GM06990 (cell line): Measurements from ENCODE around the gene PLIN3.

ENCODE experiments used
- DNase-seq: peaks from one replicate; pipeline ENCODE4 v3.0.0-alpha.2; 2011; ENCODE audit not compliant: insufficient read length; ENCODE audit errors: extremely low read depth
- H3K27me3 ChIP-seq: replicated peaks from 2 replicates; pipeline ENCODE4 v1.6.0; 2011; ENCODE audit warnings: low read length; ENCODE audit not compliant: control insufficient read depth, insufficient read depth
- H3K36me3 ChIP-seq: 2 replicates; pipeline ENCODE4 v1.5.1; 2011; ENCODE audit warnings: low read length; ENCODE audit not compliant: control insufficient read depth, insufficient read depth
- H3K4me3 ChIP-seq: replicated peaks from 2 replicates; pipeline ENCODE4 v1.5.1; 2011; ENCODE audit warnings: low read depth, mild to moderate bottlenecking, control low read depth, low read length
- TF ChIP-seq, protein P1 (sequence below): IDR thresholded peaks from 2 replicates; pipeline ENCODE4 v1.5.1; 2011; ENCODE audit warnings: low read length, control low read depth, mild to moderate bottlenecking, inconsistent platforms; ENCODE audit not compliant: insufficient read depth, poor library complexity, severe bottlenecking

Gene PLIN3

DNA sequence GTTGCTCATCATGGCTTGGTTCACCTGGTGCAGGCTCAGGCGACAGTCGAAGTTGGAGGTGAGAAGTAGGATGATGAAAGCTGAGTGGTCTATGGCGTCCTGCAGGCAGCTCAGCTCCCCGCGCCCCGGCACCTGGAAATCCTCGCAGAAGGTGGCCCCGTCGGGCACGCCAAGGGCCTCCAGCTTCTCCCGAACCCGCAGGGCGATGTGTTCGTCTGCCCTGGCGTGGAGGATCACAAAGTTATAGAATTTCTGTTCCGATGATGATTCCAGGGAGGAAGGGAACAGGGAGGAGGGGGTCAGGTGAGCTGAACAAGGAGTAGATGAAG lies 50.6 kb downstream of the PLIN3 start:
- H3K36me3 ChIP-seq: peaks cover 18% of the 10 kb centered on the region
- TF ChIP-seq, protein P1, sequence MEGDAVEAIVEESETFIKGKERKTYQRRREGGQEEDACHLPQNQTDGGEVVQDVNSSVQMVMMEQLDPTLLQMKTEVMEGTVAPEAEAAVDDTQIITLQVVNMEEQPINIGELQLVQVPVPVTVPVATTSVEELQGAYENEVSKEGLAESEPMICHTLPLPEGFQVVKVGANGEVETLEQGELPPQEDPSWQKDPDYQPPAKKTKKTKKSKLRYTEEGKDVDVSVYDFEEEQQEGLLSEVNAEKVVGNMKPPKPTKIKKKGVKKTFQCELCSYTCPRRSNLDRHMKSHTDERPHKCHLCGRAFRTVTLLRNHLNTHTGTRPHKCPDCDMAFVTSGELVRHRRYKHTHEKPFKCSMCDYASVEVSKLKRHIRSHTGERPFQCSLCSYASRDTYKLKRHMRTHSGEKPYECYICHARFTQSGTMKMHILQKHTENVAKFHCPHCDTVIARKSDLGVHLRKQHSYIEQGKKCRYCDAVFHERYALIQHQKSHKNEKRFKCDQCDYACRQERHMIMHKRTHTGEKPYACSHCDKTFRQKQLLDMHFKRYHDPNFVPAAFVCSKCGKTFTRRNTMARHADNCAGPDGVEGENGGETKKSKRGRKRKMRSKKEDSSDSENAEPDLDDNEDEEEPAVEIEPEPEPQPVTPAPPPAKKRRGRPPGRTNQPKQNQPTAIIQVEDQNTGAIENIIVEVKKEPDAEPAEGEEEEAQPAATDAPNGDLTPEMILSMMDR: no peak
- no peaks in the 10 kb centered on the region for H3K27me3 ChIP-seq
- no peak for DNase-seq
- no peak overlapping the region for H3K4me3 ChIP-seq

DNA sequence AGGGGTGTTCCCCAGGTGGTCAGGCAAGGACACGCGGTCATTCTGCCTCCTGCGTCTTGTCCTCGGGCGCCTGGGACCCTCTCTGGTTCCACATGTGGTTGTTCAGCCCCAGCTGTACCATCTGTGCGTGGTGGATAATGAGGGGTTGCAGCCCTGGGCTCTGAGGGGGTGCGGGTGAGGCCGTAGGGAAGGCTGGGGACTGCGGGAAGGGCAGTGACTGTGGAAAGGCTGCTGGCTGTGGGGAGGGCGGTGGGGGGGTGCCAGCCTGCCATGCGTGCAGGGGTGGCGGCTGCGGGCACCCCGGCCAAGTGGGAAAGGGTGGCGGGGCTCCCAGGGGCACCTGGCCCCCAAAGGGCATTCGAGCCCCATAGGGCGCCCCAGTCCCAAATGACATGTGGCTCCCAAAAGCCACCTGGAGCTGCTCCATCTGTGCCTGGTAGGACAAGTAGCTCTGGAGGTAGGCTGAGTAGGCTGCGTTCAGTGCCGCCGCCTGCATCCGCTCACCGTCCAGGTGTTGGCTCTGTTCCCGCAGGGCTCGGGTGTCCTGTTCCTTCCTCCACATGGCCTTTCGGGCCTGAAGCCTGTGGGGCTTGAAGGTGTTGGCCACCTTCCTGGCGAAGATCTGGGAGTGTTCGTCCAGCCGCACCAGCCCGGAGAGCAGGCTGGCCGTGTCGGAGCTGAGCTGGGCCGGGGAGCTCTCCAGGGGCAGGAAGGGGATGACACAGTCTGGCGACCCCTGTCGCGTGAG lies 51.1 kb downstream of the PLIN3 start:
- no peak for DNase-seq
- H3K36me3 ChIP-seq: peaks cover 18% of the 10 kb centered on the region
- no peak overlapping the region for H3K4me3 ChIP-seq
- TF ChIP-seq, protein P1: no peak
- H3K27me3 ChIP-seq: no peaks in the 10 kb centered on the region

DNA sequence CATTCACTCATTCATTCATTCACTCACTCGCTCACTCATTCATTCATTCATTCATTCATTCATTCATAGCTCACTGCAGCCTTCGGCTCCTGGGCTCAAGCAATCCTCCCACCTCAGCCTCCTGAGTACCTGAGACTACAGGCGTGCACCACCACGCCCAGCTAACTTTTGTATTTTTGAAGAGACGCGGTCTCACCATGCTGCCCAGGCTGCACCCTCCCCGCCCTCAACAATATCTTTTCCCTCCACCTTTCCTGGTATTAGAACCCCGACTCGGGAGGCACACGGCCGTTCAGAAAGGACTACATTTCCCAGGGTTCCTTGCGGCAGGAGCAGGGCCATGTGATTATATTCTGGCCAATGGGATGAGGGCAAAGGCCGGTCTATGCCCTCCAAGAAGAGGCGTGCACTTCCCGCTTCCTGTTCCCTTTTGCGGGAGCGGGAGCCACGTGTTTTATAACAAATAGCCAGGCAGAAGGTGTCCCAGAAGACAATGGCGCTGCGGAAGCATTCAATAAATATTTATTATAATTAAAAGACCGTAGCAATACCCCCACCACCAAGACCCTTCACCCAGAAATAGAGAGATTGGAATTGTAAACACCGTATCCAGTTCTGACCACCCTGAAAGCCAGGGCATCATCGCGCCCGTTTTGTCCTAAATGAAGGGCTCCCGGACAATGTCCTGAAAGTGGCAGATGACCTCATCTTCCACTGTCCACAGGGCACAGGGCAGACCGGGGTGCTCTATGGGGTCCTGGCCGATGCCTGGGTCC lies 51.9 kb downstream of the PLIN3 start:
- TF ChIP-seq, protein P1: no peak
- no peak for DNase-seq
- H3K4me3 ChIP-seq: no peak overlapping the region
- H3K27me3 ChIP-seq: no peaks in the 10 kb centered on the region
- H3K36me3 ChIP-seq: peaks cover 18% of the 10 kb centered on the region

DNA sequence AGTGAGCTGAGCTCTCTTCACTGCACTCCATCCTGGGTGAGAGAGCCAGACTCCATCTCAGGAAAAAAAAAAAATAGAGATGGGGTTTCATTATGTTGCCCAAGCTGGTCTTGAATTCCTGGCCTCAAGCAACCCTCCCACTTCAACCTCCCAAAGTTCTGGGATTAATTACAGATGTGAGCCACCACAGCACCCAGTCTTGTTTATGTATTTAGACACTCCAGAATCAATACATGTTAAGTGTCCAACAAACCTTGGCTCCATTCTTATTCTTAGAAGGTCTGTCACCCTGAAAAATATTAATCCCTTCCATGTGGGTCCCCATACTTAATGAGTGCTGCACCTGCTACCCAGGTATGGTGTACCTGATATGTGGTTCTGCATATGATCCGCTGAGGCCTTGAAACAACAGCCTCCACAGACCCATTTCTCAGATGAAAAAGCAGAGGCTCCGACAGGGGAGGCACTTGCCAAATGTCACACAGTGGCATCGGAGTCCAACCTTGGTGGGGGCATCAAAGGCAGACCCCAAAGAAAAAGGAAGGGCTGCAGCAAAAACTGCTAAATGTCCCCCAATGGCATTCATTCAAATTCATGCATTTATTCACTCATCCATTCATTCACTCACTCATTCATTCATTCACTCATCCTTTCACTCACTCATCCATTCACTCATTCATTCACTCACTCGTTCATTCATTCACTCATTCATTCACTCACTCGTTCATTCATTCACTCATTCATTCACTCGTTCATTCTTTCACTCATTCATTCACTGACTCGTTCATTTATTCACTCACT lies 52.6 kb downstream of the PLIN3 start:
- TF ChIP-seq, protein P1: no peak
- Histone ChIP-seq H3K36me3 (peaks cover 18% of the 10 kb centered on the region), H3K27me3 (no peaks in the 10 kb centered on the region), H3K4me3 (no peak overlapping the region)
- DNase-seq: no peak

DNA sequence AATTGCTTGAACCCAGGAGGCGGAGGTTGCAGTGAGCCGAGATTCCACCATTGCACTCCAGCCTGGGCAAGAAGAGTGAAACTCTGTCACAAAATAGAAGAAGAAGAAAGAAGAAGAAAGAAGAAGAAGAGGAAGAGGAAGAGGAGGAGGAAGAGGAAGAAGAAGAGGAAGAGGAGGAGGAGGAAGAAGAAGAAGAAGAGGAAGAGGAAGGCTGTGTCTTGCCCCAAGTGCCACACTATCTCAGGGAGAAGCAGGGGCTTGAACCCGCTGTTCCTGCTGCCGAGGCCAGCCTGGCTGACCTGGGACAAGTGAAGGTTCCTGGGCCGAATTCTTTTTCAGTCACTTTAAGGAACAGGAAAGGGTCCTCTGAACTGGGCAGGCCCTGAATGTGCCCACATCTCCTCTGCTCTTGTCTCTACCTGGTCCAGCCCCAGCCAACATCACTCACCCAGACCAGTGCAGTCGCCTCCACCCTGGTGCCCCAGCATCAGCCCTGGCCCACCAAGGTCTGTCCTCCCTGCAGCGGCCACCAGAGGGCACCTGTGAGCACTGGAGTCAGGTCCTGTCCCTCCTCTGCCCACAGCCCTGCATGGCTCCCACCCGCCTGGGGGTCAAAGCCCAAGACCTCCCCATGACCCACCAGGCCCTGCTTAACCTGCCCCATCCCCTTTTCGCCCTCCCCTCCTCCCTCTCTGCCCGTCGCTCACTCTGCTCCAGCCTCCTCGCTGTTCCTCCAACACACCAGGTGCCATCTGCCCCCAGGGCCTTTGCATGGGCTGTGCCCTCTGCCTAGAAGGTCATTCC lies 55.9 kb downstream of the PLIN3 start:
- Histone ChIP-seq H3K36me3 (peaks cover 7% of the 10 kb centered on the region), H3K4me3 (no peak overlapping the region), H3K27me3 (no peaks in the 10 kb centered on the region)
- peak; percentile 79 for DNase-seq
- TF ChIP-seq, protein P1: peak; percentile 98
